Activated CD4-positive, alpha-beta memory T cell treated with anti-CD3 and anti-CD28 coated beads, Interleukin-2, amount 10 ng/mL, durations not matched to agents 7 days and 5 days (primary cell): ENCODE results near the gene EPN3. TPM values are rescaled to one million over a fixed set of nuclear protein-coding genes. Genes with fewer than 3 reads are reported as not detected.

Source experiments
- CTCF ChIA-PET: fragments of 350-600 bp; sonication (Branson Sonifier 250); formaldehyde crosslinking; loops from one replicate; lab custom pipeline; 2021; ENCODE audit warnings: antibody characterized with exemption, inconsistent platforms; lab: Charles Lee
- POLR2A ChIA-PET: fragments of 350-600 bp; sonication (Branson Sonifier 250); formaldehyde crosslinking; loops from one replicate; lab custom pipeline; 2021; ENCODE audit warnings: antibody characterized with exemption; lab: Charles Lee
- DNase-seq: peaks from one replicate; pipeline ENCODE4 v3.0.0-alpha.2; 2020
- H3K27ac Mint-ChIP-seq: one replicate; pipeline ENCODE4 v1.8.0; 2021; ENCODE audit warnings: mild to moderate bottlenecking, mixed read lengths
- H3K27me3 Mint-ChIP-seq: one replicate; pipeline ENCODE4 v1.8.0; 2021; ENCODE audit warnings: mixed read lengths
- H3K36me3 Mint-ChIP-seq: one replicate; pipeline ENCODE4 v1.8.0; 2021; ENCODE audit warnings: low read depth, mixed read lengths
- H3K4me1 Mint-ChIP-seq: one replicate; pipeline ENCODE4 v1.8.0; 2021; ENCODE audit warnings: mixed read lengths
- H3K4me3 Mint-ChIP-seq: one replicate; pipeline ENCODE4 v1.8.0; 2021; ENCODE audit warnings: mild to moderate bottlenecking, mixed read lengths
- H3K9me3 Mint-ChIP-seq: one replicate; pipeline ENCODE4 v1.8.0; 2021; ENCODE audit warnings: mixed read lengths
- total RNA-seq, 2 experiments: library from RNA; stranded (reverse); gene quantifications; one replicate each; pipeline ENCODE4 v1.2.3, GENCODE V29; 2021

EPN3 gene
- total RNA-seq, 2 experiments from 2014 or later, result not detected

DNA sequence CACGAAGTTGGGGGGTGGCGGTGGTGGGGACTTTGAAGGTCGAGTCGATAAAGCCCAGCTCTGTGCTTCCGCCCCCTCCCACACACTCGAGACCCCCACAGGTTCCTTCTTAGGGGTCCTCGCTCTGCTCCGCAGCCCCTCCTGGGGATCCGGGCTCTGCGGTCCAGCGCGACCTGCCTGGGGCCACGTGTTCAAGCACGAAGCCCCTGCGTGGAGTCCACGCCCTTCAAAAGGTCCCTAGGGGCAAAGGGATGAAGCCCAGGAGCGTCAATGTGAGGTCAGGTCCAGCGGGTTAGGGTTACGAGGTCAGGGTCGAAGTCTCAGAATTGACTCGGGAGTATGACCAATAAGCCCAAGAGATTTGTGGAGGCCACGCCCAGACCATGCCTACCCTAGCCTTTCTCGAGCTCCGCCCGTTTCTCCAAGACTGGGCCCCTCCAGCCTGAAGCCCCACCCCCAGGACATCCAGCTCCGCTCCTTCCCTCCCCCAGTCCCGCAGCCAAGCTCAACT lies 27.2 kb downstream of the EPN3 start:
- Mint-ChIP-seq H3K9me3 (no peaks in the 10 kb centered on the region), H3K4me1 (peaks cover 16% of the 10 kb centered on the region), H3K4me3 (peak overlapping the region; percentile 48), H3K36me3 (no peaks in the 10 kb centered on the region), H3K27me3 (peaks cover 63% of the 10 kb centered on the region), H3K27ac (no peak overlapping the region)
- POLR2A ChIA-PET, result interaction anchor here (0.9 to 1.7 kb wide), 3 partner anchors 9 to 160 kb away, joined by 3 to 5 read pairs (median 3); partner anchors contain the start of gene LUC7L3
- DNase-seq, result peak; percentile 47
- CTCF ChIA-PET, result interaction anchor here (1.4 to 2.0 kb wide), 4 partner anchors 58 to 137 kb away, joined by 4 to 6 read pairs (median 6); no protein-coding TSS in a partner anchor

DNA sequence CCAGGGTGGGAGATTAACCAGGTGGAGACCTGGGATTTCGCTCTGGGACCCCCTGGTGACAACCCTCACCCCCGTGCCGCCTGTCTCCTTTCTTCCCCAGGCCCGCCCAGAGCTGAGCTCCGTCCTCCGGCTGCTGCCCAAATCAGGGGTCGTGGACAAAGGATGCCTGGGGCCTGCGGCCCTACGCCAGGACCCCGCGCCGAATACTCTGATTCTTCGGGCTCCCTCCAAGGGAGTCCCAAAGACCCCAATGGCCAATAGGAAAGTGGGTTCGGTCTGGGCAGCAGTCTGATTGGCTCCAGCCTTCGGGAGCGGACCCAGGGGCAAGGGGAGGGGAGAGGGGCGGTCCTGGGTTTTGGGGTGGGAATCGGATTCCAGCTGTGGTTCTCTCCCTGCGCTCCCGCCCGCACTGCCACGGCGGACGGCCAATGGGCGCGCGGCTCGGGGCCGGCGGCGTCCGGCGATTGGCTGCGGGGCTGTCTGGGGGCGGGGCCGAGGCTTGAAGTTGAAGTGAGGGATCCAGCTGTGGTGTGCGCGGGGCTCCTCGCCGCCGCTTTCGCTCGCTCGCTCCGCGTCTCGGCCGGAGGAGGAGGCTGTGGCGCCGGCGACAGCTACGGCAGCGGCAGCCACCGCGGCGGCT lies 27.8 kb downstream of the EPN3 start, which contains the start of gene CACNA1G:
TSS of gene CACNA1G (plus strand) at position 531 of the 640 bp plus-strand sequence. CDS start 745 bp downstream, outside the sequence.
- Mint-ChIP-seq H3K4me3 (peak within 1 kb of the TSS; percentile 48), H3K27ac (no peak within 1 kb of the TSS), H3K36me3 (no peaks in the 10 kb centered on the region), H3K4me1 (peaks cover 18% of the 10 kb centered on the region), H3K27me3 (peaks cover 68% of the 10 kb centered on the region), H3K9me3 (no peaks in the 10 kb centered on the region)
- ChIA-PET POLR2A (interaction anchor here (0.9 to 1.7 kb wide), 2 partner anchors 9 to 18 kb away, joined by 3 to 5 read pairs; no protein-coding TSS in a partner anchor), CTCF (interaction anchor here (0.6 to 2.0 kb wide), 6 partner anchors 8 to 137 kb away, joined by 3 to 6 read pairs (median 4); no protein-coding TSS in a partner anchor)
- peak; percentile 89 for DNase-seq

DNA sequence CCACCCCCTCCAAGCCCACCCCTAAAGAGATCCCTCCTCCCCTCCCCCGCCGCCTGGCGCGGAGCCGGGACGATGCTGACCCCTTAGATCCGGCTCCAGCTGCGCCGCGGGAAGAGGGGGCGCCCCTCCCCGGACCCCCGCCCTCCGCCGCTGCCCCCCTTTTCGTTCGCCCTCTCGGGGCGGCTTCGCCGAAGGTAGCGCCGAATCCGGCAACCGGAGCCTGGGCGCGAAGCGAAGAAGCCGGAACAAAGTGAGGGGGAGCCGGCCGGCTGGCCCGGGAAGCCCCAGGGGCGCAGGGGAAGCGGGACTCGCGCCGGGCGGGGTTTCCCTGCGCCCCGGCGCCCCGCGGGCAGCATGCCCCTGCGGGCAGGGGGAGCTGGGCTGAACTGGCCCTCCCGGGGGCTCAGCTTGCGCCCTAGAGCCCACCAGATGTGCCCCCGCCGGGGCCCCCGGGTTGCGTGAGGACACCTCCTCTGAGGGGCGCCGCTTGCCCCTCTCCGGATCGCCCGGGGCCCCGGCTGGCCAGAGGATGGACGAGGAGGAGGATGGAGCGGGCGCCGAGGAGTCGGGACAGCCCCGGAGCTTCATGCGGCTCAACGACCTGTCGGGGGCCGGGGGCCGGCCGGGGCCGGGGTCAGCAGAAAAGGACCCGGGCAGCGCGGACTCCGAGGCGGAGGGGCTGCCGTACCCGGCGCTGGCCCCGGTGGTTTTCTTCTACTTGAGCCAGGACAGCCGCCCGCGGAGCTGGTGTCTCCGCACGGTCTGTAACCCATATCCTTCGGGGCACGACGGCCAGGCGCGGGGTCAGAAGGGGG lies 28.6 kb downstream of the EPN3 start:
- Mint-ChIP-seq H3K27ac (no peak overlapping the region), H3K4me3 (no peak overlapping the region), H3K27me3 (peaks cover 74% of the 10 kb centered on the region), H3K36me3 (no peaks in the 10 kb centered on the region), H3K4me1 (peaks cover 18% of the 10 kb centered on the region), H3K9me3 (no peaks in the 10 kb centered on the region)
- no peak for DNase-seq
- ChIA-PET CTCF (interaction anchor here (0.6 to 2.0 kb wide), 5 partner anchors 9 to 136 kb away, joined by 3 to 6 read pairs (median 4); no protein-coding TSS in a partner anchor), POLR2A (no interaction called here)

DNA sequence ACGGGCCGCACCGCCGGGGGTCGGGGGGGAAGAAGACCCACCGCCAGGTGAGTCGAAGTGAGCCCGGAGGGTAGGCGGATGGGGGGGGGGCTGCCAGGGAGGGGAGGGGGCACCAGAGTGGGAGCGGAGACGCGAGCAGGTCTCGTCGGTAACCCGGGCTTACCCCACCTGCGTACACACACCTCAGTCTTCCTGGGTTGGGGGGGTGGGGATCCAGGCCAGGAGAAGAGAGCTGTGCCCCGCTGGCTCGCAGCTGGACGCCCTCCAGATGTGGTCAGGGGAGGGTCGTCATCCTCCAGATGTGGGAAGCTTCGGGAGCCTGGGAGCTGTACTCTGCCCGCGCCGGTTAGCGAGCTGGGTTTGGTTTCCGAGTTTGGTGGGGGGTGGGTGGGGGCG lies 29.2 kb downstream of the EPN3 start:
- Mint-ChIP-seq H3K36me3 (no peaks in the 10 kb centered on the region), H3K4me3 (no peak overlapping the region), H3K9me3 (no peaks in the 10 kb centered on the region), H3K27ac (no peak overlapping the region), H3K4me1 (peaks cover 18% of the 10 kb centered on the region), H3K27me3 (peaks cover 73% of the 10 kb centered on the region)
- no peak for DNase-seq
- ChIA-PET CTCF (interaction anchor here (1.0 kb wide), 1 partner anchor 21 kb away, joined by 3 read pairs; no protein-coding TSS in a partner anchor), POLR2A (no interaction called here)

DNA sequence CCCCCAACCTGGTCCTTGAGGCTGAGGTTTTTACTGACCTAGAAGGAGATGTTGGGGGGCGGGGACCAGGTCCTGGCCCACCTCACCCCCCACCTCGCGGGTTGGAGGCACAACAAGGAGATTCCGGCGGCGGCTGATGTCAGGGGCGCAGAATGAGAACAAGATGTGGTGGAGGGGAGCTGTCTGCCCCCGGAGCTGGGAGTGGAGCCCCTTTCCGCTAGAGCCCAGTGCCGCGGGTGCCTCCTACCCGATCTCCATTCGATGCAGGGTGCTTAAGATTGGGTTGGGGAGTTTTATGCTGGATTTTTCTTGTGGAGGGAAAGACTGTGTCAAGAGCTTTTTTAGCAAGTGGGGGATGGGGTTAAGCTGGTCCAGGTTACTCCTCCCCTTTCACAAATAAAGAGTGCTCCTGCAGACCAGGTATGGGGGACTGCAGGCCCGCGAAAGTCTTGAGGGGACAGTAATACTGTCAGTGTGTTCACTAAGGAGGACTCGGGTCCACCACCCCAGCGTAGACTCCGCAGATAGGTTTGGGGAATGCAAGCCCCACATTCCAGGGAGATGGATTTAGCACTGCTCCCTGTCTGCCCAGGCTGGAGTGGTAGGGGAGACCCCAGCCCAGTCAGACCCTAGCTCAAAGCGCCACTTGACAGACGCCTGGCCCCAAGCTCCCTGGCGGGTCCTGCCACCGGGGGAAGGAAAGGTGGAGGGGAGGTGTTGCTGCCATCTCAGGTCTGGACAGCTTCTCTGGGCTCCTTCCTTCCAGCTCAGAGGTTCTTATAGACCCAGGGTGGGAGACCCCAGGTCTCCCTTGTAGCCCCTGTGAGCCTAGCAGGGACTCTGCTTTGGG lies 29.9 kb downstream of the EPN3 start:
- H3K36me3 Mint-ChIP-seq, result no peaks in the 10 kb centered on the region
- POLR2A ChIA-PET, result interaction anchor here (0.5 kb wide), 1 partner anchor 412 kb away, joined by 4 read pairs; the partner anchor contains the start of gene PPP1R9B
- CTCF ChIA-PET, result interaction anchor here (0.6 kb wide), 1 partner anchor 286 kb away, joined by 3 read pairs; no protein-coding TSS in a partner anchor

DNA sequence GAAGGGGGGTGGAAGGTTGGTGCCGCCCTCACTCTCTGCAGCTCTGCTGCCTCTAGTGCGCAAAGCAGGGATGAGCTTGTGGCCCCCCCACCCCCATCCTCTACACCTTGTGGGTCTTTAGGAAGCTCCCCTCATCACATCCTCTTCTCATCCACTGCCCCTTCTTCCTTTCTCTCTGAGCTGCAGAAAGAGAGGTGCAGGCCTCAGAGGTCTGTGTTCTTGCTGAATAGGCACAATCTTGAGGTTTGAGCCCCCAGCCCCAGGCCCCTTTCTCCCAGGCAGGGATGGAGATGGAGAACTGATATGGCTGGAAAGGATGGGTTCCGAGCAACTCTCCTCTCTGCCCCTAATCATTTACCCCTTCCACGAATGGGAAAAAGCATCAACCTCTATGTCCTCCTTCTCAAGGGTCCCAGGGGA lies 30.6 kb downstream of the EPN3 start:
- no peak overlapping the region for H3K27ac Mint-ChIP-seq
- H3K4me1 Mint-ChIP-seq, result peaks cover 18% of the 10 kb centered on the region
- H3K27me3 Mint-ChIP-seq, result peaks cover 74% of the 10 kb centered on the region
- ChIA-PET POLR2A (interaction anchor here (0.5 kb wide), 1 partner anchor 412 kb away, joined by 4 read pairs; the partner anchor contains the start of gene PPP1R9B), CTCF (no interaction called here)
- no peak overlapping the region for H3K4me3 Mint-ChIP-seq
- no peak for DNase-seq
- no peaks in the 10 kb centered on the region for H3K36me3 Mint-ChIP-seq
- H3K9me3 Mint-ChIP-seq, result no peaks in the 10 kb centered on the region

More for the DNA sequence above, 29.9 kb downstream of the EPN3 start:
- no peaks in the 10 kb centered on the region for H3K9me3 Mint-ChIP-seq
- no peak overlapping the region for H3K4me3 Mint-ChIP-seq
- H3K27ac Mint-ChIP-seq, result no peak overlapping the region
- peaks cover 18% of the 10 kb centered on the region for H3K4me1 Mint-ChIP-seq
- DNase-seq, result no peak
- peaks cover 73% of the 10 kb centered on the region for H3K27me3 Mint-ChIP-seq

DNA sequence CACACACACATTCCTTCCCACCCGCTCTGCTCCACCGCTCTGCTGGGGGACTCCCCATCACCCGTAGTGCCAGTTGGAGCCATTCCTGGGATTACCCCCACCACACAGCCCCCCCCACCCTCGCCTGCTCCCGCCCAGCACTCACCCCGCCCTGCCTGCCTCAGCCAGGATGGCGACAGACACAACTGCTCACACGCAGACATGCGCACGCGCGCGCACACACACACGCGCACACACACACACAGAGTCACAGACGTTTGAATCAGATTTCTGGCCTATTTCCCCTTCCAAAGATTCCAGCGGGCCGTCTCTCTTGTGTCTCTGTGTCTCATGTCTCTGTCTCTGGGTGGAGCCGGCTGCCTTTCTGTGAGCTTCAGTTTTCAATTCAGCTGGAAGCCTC lies 32.4 kb downstream of the EPN3 start:
- peaks cover 10% of the 10 kb centered on the region for H3K4me1 Mint-ChIP-seq
- no peaks in the 10 kb centered on the region for H3K9me3 Mint-ChIP-seq
- no peak overlapping the region for H3K27ac Mint-ChIP-seq
- POLR2A ChIA-PET, result no interaction called here
- H3K27me3 Mint-ChIP-seq, result peaks cover 57% of the 10 kb centered on the region
- CTCF ChIA-PET, result no interaction called here
- DNase-seq, result no peak
- H3K36me3 Mint-ChIP-seq, result no peaks in the 10 kb centered on the region
- H3K4me3 Mint-ChIP-seq, result no peak overlapping the region

DNA sequence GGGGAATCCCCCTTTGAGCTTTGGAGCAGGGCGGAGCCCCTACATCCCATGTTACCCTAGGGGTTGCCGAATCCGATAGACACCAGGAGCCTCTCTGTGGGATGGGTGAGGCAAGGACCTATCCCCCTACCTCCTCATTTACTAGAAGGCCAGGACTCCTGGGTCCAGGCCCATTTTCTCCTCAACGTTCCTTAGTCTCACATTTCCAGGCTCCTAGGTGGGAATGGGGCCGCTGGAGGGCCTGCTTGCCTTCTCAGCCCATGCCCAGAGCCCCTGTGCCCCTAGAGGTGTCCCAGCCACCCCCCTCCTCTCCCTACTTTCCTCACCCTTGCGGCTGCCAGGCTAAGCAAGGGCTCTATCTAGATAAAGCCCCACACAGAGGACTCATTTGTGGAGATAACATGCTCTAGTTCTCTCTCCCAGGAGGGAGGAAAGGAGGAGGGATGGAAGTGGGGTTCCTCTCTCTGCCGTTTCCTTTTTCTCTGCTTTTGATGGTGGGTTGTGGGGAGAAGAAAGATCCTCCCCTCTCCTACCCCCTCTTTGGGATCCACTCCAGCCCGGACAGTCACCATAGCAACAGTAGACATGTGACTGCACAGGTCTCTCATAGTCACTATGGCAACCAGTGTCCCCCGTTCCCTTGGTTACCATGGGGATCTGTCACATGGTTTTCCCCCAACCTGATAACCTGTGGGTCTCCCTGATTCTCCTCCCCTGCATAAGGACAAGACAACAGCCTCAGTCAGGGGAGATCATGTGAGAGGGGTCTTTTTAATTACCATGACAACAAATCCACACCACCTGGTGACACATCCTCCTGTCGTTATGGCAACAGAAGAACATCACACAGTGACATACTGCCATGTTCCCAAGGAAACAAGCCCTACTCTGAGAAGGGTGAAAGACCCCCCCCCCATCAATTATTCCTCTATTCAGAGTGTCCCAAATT lies 33.1 kb downstream of the EPN3 start:
- ChIA-PET POLR2A (no interaction called here), CTCF (no interaction called here)
- Mint-ChIP-seq H3K27me3 (peaks cover 52% of the 10 kb centered on the region), H3K4me1 (peaks cover 6% of the 10 kb centered on the region), H3K36me3 (no peaks in the 10 kb centered on the region), H3K27ac (no peak overlapping the region), H3K9me3 (no peaks in the 10 kb centered on the region), H3K4me3 (no peak overlapping the region)
- no peak for DNase-seq

DNA sequence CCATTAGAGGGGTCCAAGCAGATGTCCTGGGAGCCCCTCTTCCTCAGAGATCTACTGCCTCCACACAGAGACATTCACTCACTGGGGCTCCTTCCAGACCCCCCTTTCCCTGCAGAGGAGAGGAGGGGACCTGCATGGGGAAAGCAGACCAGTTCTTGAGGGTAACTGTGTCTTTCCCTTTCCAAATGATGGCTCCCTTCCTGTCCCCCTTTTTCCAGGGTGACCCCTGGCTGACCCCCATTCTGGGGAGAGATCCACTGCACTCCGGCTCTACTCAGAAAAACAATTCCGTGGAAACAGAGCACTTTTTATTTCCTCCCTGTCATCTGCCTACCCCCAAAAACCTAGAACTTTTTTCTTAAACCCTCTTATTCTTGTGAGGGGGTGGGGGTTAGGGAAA lies 34.4 kb downstream of the EPN3 start:
- no peak overlapping the region for H3K4me3 Mint-ChIP-seq
- peaks cover 52% of the 10 kb centered on the region for H3K27me3 Mint-ChIP-seq
- H3K36me3 Mint-ChIP-seq, result no peaks in the 10 kb centered on the region
- CTCF ChIA-PET, result no interaction called here
- H3K4me1 Mint-ChIP-seq, result peaks cover 6% of the 10 kb centered on the region
- H3K9me3 Mint-ChIP-seq, result no peaks in the 10 kb centered on the region
- no peak for DNase-seq
- H3K27ac Mint-ChIP-seq, result no peak overlapping the region
- POLR2A ChIA-PET, result no interaction called here

DNA sequence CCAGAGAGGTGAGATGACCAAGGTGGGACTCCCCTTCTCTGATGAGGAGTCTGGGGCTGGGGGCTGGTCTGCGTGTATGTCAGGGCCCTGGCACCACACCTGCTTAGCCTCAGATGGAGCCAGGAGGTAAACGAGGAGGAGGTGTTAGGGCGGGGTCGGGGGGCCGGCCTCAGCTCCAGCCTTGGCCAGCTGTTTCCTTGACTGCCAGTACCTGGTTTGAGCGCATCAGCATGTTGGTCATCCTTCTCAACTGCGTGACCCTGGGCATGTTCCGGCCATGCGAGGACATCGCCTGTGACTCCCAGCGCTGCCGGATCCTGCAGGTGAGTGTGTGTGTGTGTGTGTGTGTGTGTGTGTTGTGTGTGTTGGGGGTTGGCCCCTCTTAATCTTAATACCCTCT lies 36.1 kb downstream of the EPN3 start:
- POLR2A ChIA-PET, result no interaction called here
- peaks cover 39% of the 10 kb centered on the region for H3K27me3 Mint-ChIP-seq
- no peak for DNase-seq
- CTCF ChIA-PET, result no interaction called here
- no peaks in the 10 kb centered on the region for H3K9me3 Mint-ChIP-seq
- no peak overlapping the region for H3K4me3 Mint-ChIP-seq
- no peak overlapping the region for H3K27ac Mint-ChIP-seq
- H3K36me3 Mint-ChIP-seq, result no peaks in the 10 kb centered on the region
- peaks cover 2% of the 10 kb centered on the region for H3K4me1 Mint-ChIP-seq

DNA sequence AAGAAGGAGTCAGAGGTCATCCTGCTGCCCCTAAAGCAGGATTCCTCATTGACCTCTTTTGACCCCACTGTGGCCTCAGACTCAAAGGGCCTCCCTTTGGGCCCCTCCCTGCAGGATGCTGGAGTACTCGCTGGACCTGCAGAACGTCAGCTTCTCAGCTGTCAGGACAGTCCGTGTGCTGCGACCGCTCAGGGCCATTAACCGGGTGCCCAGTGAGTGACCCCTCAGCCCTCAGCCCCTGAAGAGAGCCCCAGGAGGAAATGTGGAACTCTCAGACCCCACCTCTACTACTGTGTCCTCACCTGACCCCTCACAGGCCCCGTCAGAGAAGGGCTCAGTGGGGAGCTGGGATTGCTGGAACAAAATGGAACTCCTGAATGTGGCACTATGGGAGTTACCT lies 37.1 kb downstream of the EPN3 start:
- H3K36me3 Mint-ChIP-seq, result no peaks in the 10 kb centered on the region
- H3K27ac Mint-ChIP-seq, result no peak overlapping the region
- H3K9me3 Mint-ChIP-seq, result no peaks in the 10 kb centered on the region

More for the DNA sequence above, 37.1 kb downstream of the EPN3 start:
- H3K4me3 Mint-ChIP-seq, result no peak overlapping the region
- DNase-seq, result no peak
- ChIA-PET CTCF (no interaction called here), POLR2A (no interaction called here)
- peaks cover 31% of the 10 kb centered on the region for H3K27me3 Mint-ChIP-seq
- peaks cover 2% of the 10 kb centered on the region for H3K4me1 Mint-ChIP-seq
